B cell (primary cell): ENCODE measurements around the gene SDCCAG8. TPM values are rescaled to one million over a fixed set of nuclear protein-coding genes. Genes with fewer than 3 reads are reported as not detected.

Experiments used
- ATAC-seq: fragments of 200-7000 bp; cut with Tn5 transposase; one replicate; pipeline ENCODE4 v1.10.0; 2021; ENCODE audit warnings: low read depth, mild to moderate bottlenecking, moderate number of reproducible peaks, moderate library complexity
- CTCF ChIA-PET: fragments of 350-600 bp; sonication (Branson Sonifier 250); formaldehyde crosslinking; loops from one replicate; lab custom pipeline; 2021; ENCODE audit warnings: antibody characterized with exemption, inconsistent platforms; lab: Charles Lee
- POLR2A ChIA-PET: fragments of 350-600 bp; sonication (Branson Sonifier 250); formaldehyde crosslinking; loops from one replicate; lab custom pipeline; 2021; ENCODE audit warnings: antibody characterized with exemption; lab: Charles Lee
- DNase-seq: peaks from one replicate; pipeline ENCODE4 v3.0.0; 2013
- H2AFZ ChIP-seq: 2 replicates; pipeline ENCODE4 v1.6.1; 2012; ENCODE audit warnings: mild to moderate bottlenecking, low read depth, low read length; ENCODE audit not compliant: insufficient read depth, poor library complexity, severe bottlenecking
- H3K27ac ChIP-seq, 2 donors: 1 replicate in 1 of 2; 2 replicates in 1 of 2; pipeline ENCODE4 v1.5.1; 2012 to 2013; ENCODE audit warnings: low read length in 2 of 2, mild to moderate bottlenecking in 2 of 2, moderate library complexity in 1 of 2
- H3K27me3 ChIP-seq, 4 experiments: fragments of 200-600 bp in 1 of 4; sonication (generic) in 1 of 4; replicated peaks in 1 of 4; 1 replicate in 2 of 4; 2 replicates in 2 of 4; pipeline versions ENCODE4 v1.6.1 to v1.7.0; 2013 to 2016; ENCODE audit warnings: low read length in 3 of 4, mild to moderate bottlenecking in 2 of 4, mixed read lengths in 1 of 4, moderate library complexity in 1 of 4; ENCODE audit not compliant: insufficient read depth in 4 of 4, control insufficient read depth in 3 of 4; ENCODE audit errors: control extremely low read depth in 1 of 4
- H3K36me3 ChIP-seq, 2 experiments: replicated peaks in 1 of 2; 1 replicate in 1 of 2; 2 replicates in 1 of 2; pipeline versions ENCODE4 v1.6.1 to v1.7.1; 2013; ENCODE audit warnings: low read length in 1 of 2; ENCODE audit not compliant: insufficient read depth in 2 of 2, control insufficient read depth in 1 of 2; ENCODE audit errors: control extremely low read depth in 1 of 2, extremely low read depth in 1 of 2
- H3K4me1 ChIP-seq, 2 donors: fragments of 200-600 bp in 1 of 2; sonication (generic) in 1 of 2; 1 replicate in 1 of 2; 2 replicates in 1 of 2; pipeline versions ENCODE4 v1.5.1 to v1.6.1; 2013 to 2017; ENCODE audit warnings: low read length in 2 of 2; ENCODE audit not compliant: control insufficient read depth in 2 of 2, insufficient read depth in 2 of 2
- H3K4me2 ChIP-seq: replicated peaks from 2 replicates; pipeline ENCODE3; 2012; ENCODE audit warnings: mild to moderate bottlenecking, low read depth, low read length; ENCODE audit not compliant: poor library complexity, severe bottlenecking
- H3K4me3 ChIP-seq, 5 experiments: fragments of 200-600 bp in 1 of 5; sonication (generic) in 1 of 5; 1 replicate in 3 of 5; 2 replicates in 2 of 5; pipeline versions ENCODE4 v1.5.1 to v1.7.0; 2011 to 2016; ENCODE audit warnings: low read length in 4 of 5, mild to moderate bottlenecking in 4 of 5, low read depth in 2 of 5, control low read depth in 1 of 5, moderate library complexity in 1 of 5; ENCODE audit not compliant: insufficient read depth in 1 of 5; ENCODE audit errors: control extremely low read depth in 1 of 5, extremely low read depth in 1 of 5
- H3K79me2 ChIP-seq: fragments of 200-600 bp; sonication (generic); one replicate; pipeline ENCODE4 v1.6.0; 2016; ENCODE audit warnings: low read length; ENCODE audit not compliant: control insufficient read depth, insufficient read depth
- H3K9ac ChIP-seq: fragments of 200-600 bp; sonication (generic); 2 replicates; pipeline ENCODE4 v1.6.1; 2017; ENCODE audit warnings: mild to moderate bottlenecking, low read length, moderate library complexity
- H3K9me3 ChIP-seq, 3 donors: one replicate each; pipeline versions ENCODE4 v1.6.1 to v1.7.1; 2013; ENCODE audit warnings: low read length in 2 of 3; ENCODE audit not compliant: control insufficient read depth in 2 of 3, insufficient read depth in 1 of 3; ENCODE audit errors: control extremely low read depth in 1 of 3
- H4K20me1 ChIP-seq: 2 replicates; pipeline ENCODE4 v1.6.0; 2012; ENCODE audit warnings: mild to moderate bottlenecking, low read length; ENCODE audit not compliant: insufficient read depth, control insufficient read depth, poor library complexity, severe bottlenecking
- H3K27ac Mint-ChIP-seq: one replicate; pipeline ENCODE4 v1.8.0; 2021; ENCODE audit warnings: mixed read lengths
- H3K27me3 Mint-ChIP-seq: one replicate; pipeline ENCODE4 v1.8.0; 2021; ENCODE audit warnings: mixed read lengths
- H3K4me1 Mint-ChIP-seq: one replicate; pipeline ENCODE4 v1.8.0; 2021; ENCODE audit warnings: mixed read lengths
- H3K4me3 Mint-ChIP-seq: one replicate; pipeline ENCODE4 v1.8.0; 2021; ENCODE audit warnings: mixed read lengths
- H3K9me3 Mint-ChIP-seq: one replicate; pipeline ENCODE4 v1.8.0; 2022; ENCODE audit warnings: mixed read lengths; ENCODE audit not compliant: insufficient read depth
- CTCF ChIP-seq: fragments of 200-600 bp; IDR thresholded peaks from one replicate; pipeline ENCODE4 v1.8.0; 2022; ENCODE audit warnings: antibody characterized with exemption, mild to moderate bottlenecking
- EZH2 ChIP-seq: IDR thresholded peaks from 2 replicates; pipeline ENCODE4 v1.6.1; 2012; ENCODE audit warnings: borderline replicate concordance, low read depth, mild to moderate bottlenecking, moderate library complexity, low read length; ENCODE audit not compliant: insufficient read depth, poor library complexity, severe bottlenecking
- WGBS: methylation state at CpG from one replicate; pipeline ENCODE4 v1.1.5; 2013; ENCODE audit warnings: missing lambda C conversion rate; ENCODE audit not compliant: insufficient coverage; 5-methylcytosine and 5-hydroxymethylcytosine counted together
- intact Hi-C: fragments of 100-400 bp; cut with micrococcal nuclease; formaldehyde crosslinking; loops from one replicate; pipeline ENCODE4 v1.10.0; 2022
- polyA plus RNA-seq: library from polyadenylated mRNA; depleted of rRNA; stranded (reverse); fragments of >200 nt; gene quantifications from 2 replicates; pipeline ENCODE4 v1.2.3, GENCODE V29; 2012
- total RNA-seq, 2 donors: library from RNA; stranded (reverse); fragments of 120-200 nt in 1 of 2; gene quantifications; 1 replicate in 1 of 2; 2 replicates in 1 of 2; pipeline versions ENCODE4 v1.2.3 to v1.2.4, GENCODE V29; 2013 to 2022

SDCCAG8 gene
- total and polyA plus RNA-seq, 2 donors (not counting 1 experiment from before 2014, with no cell fraction given) = 37.1 to 60.7 TPM

- H3K4me1 Mint-ChIP-seq = peaks cover 34% of the 10 kb centered on the region
- Histone ChIP-seq H3K9me3 (no peaks in the 10 kb centered on the region), H3K4me2 (no peak overlapping the region), H3K27ac (no peak overlapping the region), H3K79me2 (peaks cover 34% of the 10 kb centered on the region), H2AFZ (no peak overlapping the region), H3K4me1 (peaks cover 31 to 34% of the 10 kb centered on the region in 2 donors), H3K27me3 (no peaks in the 10 kb centered on the region), H4K20me1 (no peaks in the 10 kb centered on the region), H3K4me3 (no peak overlapping the region), H3K36me3 (peaks cover 3 to 18% of the 10 kb centered on the region in 2 experiments), H3K9ac (no peak overlapping the region)
- peak overlapping the region; percentile 71 for H3K4me3 Mint-ChIP-seq
- POLR2A ChIA-PET = interaction anchor here (1.4 kb wide), 1 partner anchor 15 kb away, joined by 4 read pairs; the partner anchor contains the start of genes CEP170 and SDCCAG8
- no peaks in the 10 kb centered on the region for H3K27me3 Mint-ChIP-seq
- intact Hi-C loops = loop anchor here (5.0 kb wide), 1 partner anchor 38 kb away; no protein-coding TSS in a partner anchor
- no peak for TF ChIP-seq EZH2
- no peak for TF ChIP-seq CTCF
- WGBS = 100% methylated on average over 2 of the region's 6 CpGs
- H3K27ac Mint-ChIP-seq = peak overlapping the region; percentile 69
- no peaks in the 10 kb centered on the region for H3K9me3 Mint-ChIP-seq
- DNase-seq (no peak), ATAC-seq (no peak)
- CTCF ChIA-PET = interaction anchor here (0.6 to 1.9 kb wide), 4 partner anchors 14 to 869 kb away, joined by 3 to 6 read pairs (median 5); no protein-coding TSS in a partner anchor
Measured at GRCh38 chr1:243270097-243270864, 14.4 kb downstream of the SDCCAG8 start.

- no peaks in the 10 kb centered on the region for H3K9me3 Mint-ChIP-seq
Measured at GRCh38 chr1:243271996-243272395, 16.2 kb downstream of the SDCCAG8 start.

More at GRCh38 chr1:243271996-243272395, 16.2 kb downstream of the SDCCAG8 start:
- CTCF ChIA-PET = no interaction called here
- Histone ChIP-seq H3K79me2 (peaks cover 22% of the 10 kb centered on the region), H3K9ac (no peak overlapping the region), H3K4me2 (no peak overlapping the region), H3K9me3 (no peaks in the 10 kb centered on the region), H3K4me3 (no peak overlapping the region), H3K36me3 (peaks cover 3 to 32% of the 10 kb centered on the region in 2 experiments), H3K27me3 (no peaks in the 10 kb centered on the region), H4K20me1 (no peaks in the 10 kb centered on the region), H3K4me1 (peaks cover 31 to 34% of the 10 kb centered on the region in 2 donors), H2AFZ (no peak overlapping the region), H3K27ac (no peak overlapping the region)
- Mint-ChIP-seq H3K4me1 (peaks cover 34% of the 10 kb centered on the region), H3K27me3 (no peaks in the 10 kb centered on the region), H3K27ac (no peak overlapping the region), H3K4me3 (no peak overlapping the region)
- no CpG with 5 or more reads among the region's 1 CpG for WGBS
- ATAC-seq = no peak
- POLR2A ChIA-PET = no interaction called here
- DNase-seq = no peak
- intact Hi-C loops = loop anchor here (5.0 kb wide), 1 partner anchor 40 kb away; no protein-coding TSS in a partner anchor
- TF ChIP-seq EZH2 (no peak), CTCF (no peak)
